GM23338 (cell line): Measurements from ENCODE around the gene THSD4. TPM values are rescaled to one million over a fixed set of nuclear protein-coding genes. Genes with fewer than 3 reads are reported as not detected.

ENCODE experiments used
- ATAC-seq: fragments of 200-7000 bp; cut with Tn5 transposase; 3 replicates; pipeline ENCODE4 v1.9.1; 2020
- DNase-seq: peaks from one replicate; pipeline ENCODE4 v3.0.0-alpha.2; 2015; ENCODE audit warnings: low spot score
- H2AFZ ChIP-seq: fragments of 200-600 bp; sonication (generic); 2 replicates; pipeline ENCODE4 v1.8.0; 2016; ENCODE audit warnings: antibody characterized with exemption, mild to moderate bottlenecking, moderate library complexity
- H3F3A ChIP-seq: fragments of 200-600 bp; sonication (generic); replicated peaks from 2 replicates; pipeline ENCODE4 v1.8.0; 2017; ENCODE audit warnings: antibody characterized with exemption, mixed run types, low read depth
- H3K27ac ChIP-seq: fragments of 200-600 bp; sonication (generic); 2 replicates; pipeline ENCODE4 v1.6.1; 2016; ENCODE audit warnings: low read depth
- H3K27me3 ChIP-seq: fragments of 200-600 bp; sonication (generic); 2 replicates; pipeline ENCODE4 v1.8.0; 2016; ENCODE audit warnings: mild to moderate bottlenecking, mixed run types, moderate library complexity; ENCODE audit not compliant: insufficient read depth
- H3K36me3 ChIP-seq: fragments of 200-600 bp; sonication (generic); 2 replicates; pipeline ENCODE4 v1.8.0; 2016; ENCODE audit warnings: mild to moderate bottlenecking; ENCODE audit not compliant: insufficient read depth
- H3K4me1 ChIP-seq: fragments of 200-600 bp; sonication (generic); 2 replicates; pipeline ENCODE4 v1.8.0; 2016; ENCODE audit warnings: mild to moderate bottlenecking, moderate library complexity; ENCODE audit not compliant: insufficient read depth
- H3K4me2 ChIP-seq: fragments of 200-600 bp; sonication (generic); 2 replicates; pipeline ENCODE4 v1.7.1; 2017; ENCODE audit warnings: mixed run types
- H3K4me3 ChIP-seq: fragments of 200-600 bp; sonication (generic); 2 replicates; pipeline ENCODE4 v1.6.1; 2016; ENCODE audit warnings: mixed run types
- H3K79me2 ChIP-seq: fragments of 200-600 bp; sonication (generic); replicated peaks from 2 replicates; pipeline ENCODE4 v1.8.0; 2017; ENCODE audit warnings: mild to moderate bottlenecking; ENCODE audit not compliant: insufficient read depth
- H3K9me2 ChIP-seq: fragments of 200-600 bp; sonication (generic); 2 replicates; pipeline ENCODE4 v1.8.0; 2017; ENCODE audit not compliant: insufficient read depth
- H4K20me1 ChIP-seq: fragments of 200-600 bp; sonication (generic); replicated peaks from 2 replicates; pipeline ENCODE4 v1.8.0; 2017; ENCODE audit warnings: mild to moderate bottlenecking; ENCODE audit not compliant: insufficient read depth
- H3K27ac Mint-ChIP-seq: 2 replicates; pipeline ENCODE4 v1.8.0; 2020; ENCODE audit warnings: inconsistent platforms, mild to moderate bottlenecking, moderate library complexity, mixed read lengths
- H3K27me3 Mint-ChIP-seq: 3 replicates; pipeline ENCODE4 v1.8.0; 2022; ENCODE audit warnings: low read depth, mild to moderate bottlenecking, moderate library complexity, mixed read lengths, inconsistent platforms; ENCODE audit not compliant: insufficient read depth, poor library complexity
- H3K36me3 Mint-ChIP-seq: 3 replicates; pipeline ENCODE4 v1.8.0; 2021; ENCODE audit warnings: low read depth, mild to moderate bottlenecking, inconsistent platforms, moderate library complexity, mixed read lengths
- H3K4me1 Mint-ChIP-seq: 3 replicates; pipeline ENCODE4 v1.8.0; 2020; ENCODE audit warnings: mild to moderate bottlenecking, inconsistent platforms, mixed read lengths
- H3K4me3 Mint-ChIP-seq: 3 replicates; pipeline ENCODE4 v1.8.0; 2021; ENCODE audit warnings: moderate library complexity, mild to moderate bottlenecking, inconsistent platforms, mixed read lengths
- H3K9me3 Mint-ChIP-seq: 3 replicates; pipeline ENCODE4 v1.8.0; 2020; ENCODE audit warnings: moderate library complexity, mild to moderate bottlenecking, inconsistent platforms, mixed read lengths
- CREB1 ChIP-seq: fragments of 250-450 bp; sonication (Bioruptor Pico); IDR thresholded peaks from 2 replicates; pipeline ENCODE4 v1.5.0; 2020; ENCODE audit warnings: low read depth, mild to moderate bottlenecking, moderate library complexity
- EZH2 ChIP-seq: fragments of 200-600 bp; sonication (generic); IDR thresholded peaks from one replicate; pipeline ENCODE4 v1.8.0; 2017; ENCODE audit warnings: antibody characterized with exemption, mild to moderate bottlenecking, low read depth; ENCODE audit not compliant: unreplicated experiment
- EZH2phosphoT487 ChIP-seq: fragments of 200-600 bp; sonication (generic); IDR thresholded peaks from one replicate; pipeline ENCODE4 v1.8.1; 2018; ENCODE audit warnings: antibody characterized with exemption; ENCODE audit not compliant: unreplicated experiment
- JUNB ChIP-seq: IDR thresholded peaks from one replicate; pipeline ENCODE4 v1.6.1; 2016; ENCODE audit warnings: antibody characterized with exemption; ENCODE audit not compliant: unreplicated experiment
- POLR2AphosphoS5 ChIP-seq: IDR thresholded peaks from 2 replicates; pipeline ENCODE4 v1.6.1; 2016; ENCODE audit warnings: antibody characterized with exemption, low read depth
- REST ChIP-seq: IDR thresholded peaks from one replicate; pipeline ENCODE4 v1.6.1; 2018; ENCODE audit warnings: antibody characterized with exemption; ENCODE audit not compliant: unreplicated experiment
- STAT1 ChIP-seq: IDR thresholded peaks from one replicate; pipeline ENCODE4 v1.6.1; 2016; ENCODE audit warnings: antibody characterized with exemption; ENCODE audit not compliant: unreplicated experiment
- ZNF114 ChIP-seq: fragments of 250-450 bp; sonication (Bioruptor Pico); IDR thresholded peaks from 2 replicates; pipeline ENCODE4 v1.5.0; 2020; ENCODE audit warnings: mild to moderate bottlenecking, moderate library complexity
- ZNF331 ChIP-seq: fragments of 250-450 bp; sonication (Bioruptor Pico); IDR thresholded peaks from 2 replicates; pipeline ENCODE4 v1.5.0; 2020; ENCODE audit warnings: low read depth, mild to moderate bottlenecking, moderate library complexity
- polyA plus RNA-seq: library from polyadenylated mRNA; unstranded; fragments of >200 nt; fragmentation: Nextera tagmentation; extraction: Ambion mirVana; gene quantifications from 2 replicates; pipeline ENCODE4 v1.2.1, GENCODE V29; 2016
- total RNA-seq: library from RNA; depleted of rRNA; stranded (reverse); fragments of >200 nt; shearing (Covaris generic); gene quantifications from 2 replicates; pipeline ENCODE4 v1.2.3, GENCODE V29; 2014
- TF ChIP-seq, protein P1 (sequence below), 2 experiments: fragments of 200-600 bp in 1 of 2; sonication (generic) in 1 of 2; conservative IDR thresholded peaks; 2 replicates each; pipeline versions ENCODE4 v1.5.1 to v1.6.1; 2016 to 2017; ENCODE audit warnings: antibody characterized with exemption in 2 of 2, low read depth in 2 of 2, mild to moderate bottlenecking in 2 of 2, moderate library complexity in 1 of 2
- TF ChIP-seq, protein P2 (sequence below): IDR thresholded peaks from 2 replicates; pipeline ENCODE4 v1.6.1; 2016; ENCODE audit warnings: antibody characterized with exemption

The THSD4 gene
- total and polyA plus RNA-seq, 2 experiments from 2014 or later = 2.0 to 7.4 TPM

DNA sequence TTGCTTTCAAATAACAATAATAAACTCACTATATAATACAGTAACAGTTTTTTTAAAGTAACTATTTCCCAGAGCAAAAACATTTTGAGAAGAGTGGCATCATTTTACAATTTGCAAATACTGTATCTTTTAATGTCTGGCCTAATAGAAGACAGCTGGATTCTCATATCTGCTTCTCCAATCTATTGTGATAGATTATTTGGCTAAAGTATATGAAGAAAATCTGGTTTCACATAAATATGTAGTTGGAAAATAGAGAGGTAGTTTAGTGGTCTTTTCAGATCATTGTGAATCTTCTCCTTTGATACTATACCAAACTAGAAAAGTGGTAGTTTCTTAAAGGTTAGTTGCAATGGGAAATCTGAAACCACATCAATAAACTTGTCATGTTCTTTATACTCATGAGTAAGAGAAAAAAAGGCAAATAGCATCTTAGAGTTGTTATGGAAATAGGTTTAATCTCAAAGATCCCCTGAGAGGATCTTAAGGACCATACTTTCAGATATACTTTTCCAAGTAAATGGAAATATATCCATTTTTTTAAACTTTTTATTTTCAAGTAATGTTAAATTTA lies 570.2 kb downstream of the THSD4 start:
- peaks cover 5% of the 10 kb centered on the region; the same call in 1 of the 3 replicates for H3K36me3 Mint-ChIP-seq
- TF ChIP-seq REST (no peak), EZH2 (no peak)
- H3K4me1 ChIP-seq = no peaks in the 10 kb centered on the region; the same call in 1 of the 2 replicates
- ATAC-seq = no peak
- no peaks in the 10 kb centered on the region for H3K79me2 ChIP-seq
- no peaks in the 10 kb centered on the region for H4K20me1 ChIP-seq
- peaks cover 1% of the 10 kb centered on the region for H3K27me3 Mint-ChIP-seq
- H3K4me2 ChIP-seq = no peak overlapping the region
- DNase-seq = no peak
- H3K27ac ChIP-seq = no peak overlapping the region
- no peak overlapping the region for H3K27ac Mint-ChIP-seq
- H3K4me3 ChIP-seq = no peak overlapping the region
- no peak overlapping the region for H2AFZ ChIP-seq
- H3K9me3 Mint-ChIP-seq = no peaks in the 10 kb centered on the region; the same call in 2 of the 3 replicates
- H3K9me2 ChIP-seq = no peaks in the 10 kb centered on the region
- H3K27me3 ChIP-seq = no peaks in the 10 kb centered on the region
- no peak overlapping the region for H3K4me3 Mint-ChIP-seq
- no peaks in the 10 kb centered on the region for H3K36me3 ChIP-seq
- no peaks in the 10 kb centered on the region for H3F3A ChIP-seq
- no peaks in the 10 kb centered on the region; the same call in 2 of the 3 replicates for H3K4me1 Mint-ChIP-seq

DNA sequence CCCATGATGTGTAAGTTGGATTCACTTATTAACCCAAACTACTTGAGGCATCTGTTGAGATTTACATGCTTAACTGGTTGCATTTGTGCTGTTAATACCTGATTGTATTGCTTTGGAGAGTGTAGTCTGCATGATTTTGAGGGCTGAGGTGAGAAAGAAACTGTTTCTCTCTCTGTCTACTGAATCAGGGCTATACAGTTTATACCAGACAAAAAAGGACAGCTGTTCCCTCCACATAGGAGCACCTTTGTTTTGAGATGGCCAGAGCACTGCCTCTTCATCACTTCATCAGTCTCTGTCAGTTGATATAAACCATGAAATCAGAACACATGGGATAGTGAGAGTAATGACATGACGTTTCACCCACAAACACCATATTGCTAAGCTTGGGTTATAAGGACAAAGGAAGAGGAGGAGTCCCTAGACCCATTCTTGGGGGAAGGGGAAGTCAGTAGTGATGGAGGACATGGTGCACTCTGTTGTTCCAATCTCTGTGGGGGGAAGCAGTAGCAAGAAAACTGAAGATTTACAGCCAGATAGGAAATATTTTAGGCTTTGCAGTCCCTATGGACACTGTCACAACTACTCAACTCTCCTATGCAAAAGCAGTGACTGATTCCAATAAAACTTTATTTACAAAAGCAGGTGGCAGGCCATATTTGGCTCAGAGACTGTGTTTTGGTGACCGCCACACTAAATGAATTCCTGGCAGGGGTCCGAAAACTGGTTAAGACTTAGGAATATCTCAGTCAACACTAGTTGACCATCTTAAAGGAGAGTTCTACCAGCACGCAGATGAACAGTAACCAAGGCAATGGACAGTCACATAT lies 571.2 kb downstream of the THSD4 start:
- no peaks in the 10 kb centered on the region for H3K36me3 ChIP-seq
- no peak overlapping the region for H3K27ac ChIP-seq
- H4K20me1 ChIP-seq = no peaks in the 10 kb centered on the region
- Mint-ChIP-seq H3K9me3 (no peaks in the 10 kb centered on the region; the same call in 2 of the 3 replicates), H3K36me3 (peaks cover 6% of the 10 kb centered on the region; the same call in 1 of the 3 replicates), H3K27ac (no peak overlapping the region), H3K4me3 (no peak overlapping the region), H3K4me1 (no peaks in the 10 kb centered on the region; the same call in 2 of the 3 replicates), H3K27me3 (peaks cover 4% of the 10 kb centered on the region)
- no peak overlapping the region for H3K4me2 ChIP-seq
- no peaks in the 10 kb centered on the region; the same call in 1 of the 2 replicates for H3K4me1 ChIP-seq
- H3K79me2 ChIP-seq = no peaks in the 10 kb centered on the region
- no peaks in the 10 kb centered on the region for H3K27me3 ChIP-seq
- DNase-seq (no peak), ATAC-seq (no peak)
- no peak overlapping the region for H3K4me3 ChIP-seq
- H2AFZ ChIP-seq = no peak overlapping the region
- H3K9me2 ChIP-seq = peaks cover 2% of the 10 kb centered on the region; the same call in 1 of the 2 replicates
- H3F3A ChIP-seq = no peaks in the 10 kb centered on the region
- TF ChIP-seq, protein P1, sequence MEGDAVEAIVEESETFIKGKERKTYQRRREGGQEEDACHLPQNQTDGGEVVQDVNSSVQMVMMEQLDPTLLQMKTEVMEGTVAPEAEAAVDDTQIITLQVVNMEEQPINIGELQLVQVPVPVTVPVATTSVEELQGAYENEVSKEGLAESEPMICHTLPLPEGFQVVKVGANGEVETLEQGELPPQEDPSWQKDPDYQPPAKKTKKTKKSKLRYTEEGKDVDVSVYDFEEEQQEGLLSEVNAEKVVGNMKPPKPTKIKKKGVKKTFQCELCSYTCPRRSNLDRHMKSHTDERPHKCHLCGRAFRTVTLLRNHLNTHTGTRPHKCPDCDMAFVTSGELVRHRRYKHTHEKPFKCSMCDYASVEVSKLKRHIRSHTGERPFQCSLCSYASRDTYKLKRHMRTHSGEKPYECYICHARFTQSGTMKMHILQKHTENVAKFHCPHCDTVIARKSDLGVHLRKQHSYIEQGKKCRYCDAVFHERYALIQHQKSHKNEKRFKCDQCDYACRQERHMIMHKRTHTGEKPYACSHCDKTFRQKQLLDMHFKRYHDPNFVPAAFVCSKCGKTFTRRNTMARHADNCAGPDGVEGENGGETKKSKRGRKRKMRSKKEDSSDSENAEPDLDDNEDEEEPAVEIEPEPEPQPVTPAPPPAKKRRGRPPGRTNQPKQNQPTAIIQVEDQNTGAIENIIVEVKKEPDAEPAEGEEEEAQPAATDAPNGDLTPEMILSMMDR (conservative IDR thresholded peaks at IDR 0.05; ENCODE audit: low read depth in 2 of 2) = no peak
- no peak for TF ChIP-seq POLR2AphosphoS5
- no peak for TF ChIP-seq REST
- no peak for TF ChIP-seq EZH2
- no peak for TF ChIP-seq ZNF114 (CRISPR knock-in tag)
- TF ChIP-seq CREB1 (CRISPR knock-in tag) = no peak
- TF ChIP-seq, protein P2, sequence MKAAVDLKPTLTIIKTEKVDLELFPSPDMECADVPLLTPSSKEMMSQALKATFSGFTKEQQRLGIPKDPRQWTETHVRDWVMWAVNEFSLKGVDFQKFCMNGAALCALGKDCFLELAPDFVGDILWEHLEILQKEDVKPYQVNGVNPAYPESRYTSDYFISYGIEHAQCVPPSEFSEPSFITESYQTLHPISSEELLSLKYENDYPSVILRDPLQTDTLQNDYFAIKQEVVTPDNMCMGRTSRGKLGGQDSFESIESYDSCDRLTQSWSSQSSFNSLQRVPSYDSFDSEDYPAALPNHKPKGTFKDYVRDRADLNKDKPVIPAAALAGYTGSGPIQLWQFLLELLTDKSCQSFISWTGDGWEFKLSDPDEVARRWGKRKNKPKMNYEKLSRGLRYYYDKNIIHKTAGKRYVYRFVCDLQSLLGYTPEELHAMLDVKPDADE = no peak
- no peak for TF ChIP-seq ZNF331 (CRISPR knock-in tag)
- TF ChIP-seq EZH2phosphoT487 = no peak
- TF ChIP-seq STAT1 = no peak
- no peak for TF ChIP-seq JUNB
